ENCODE data around the gene C1QTNF2. TPM values are rescaled to one million over a fixed set of nuclear protein-coding genes. Genes with fewer than 3 reads are reported as not detected.
"Not testable (repeated sequence)": the region's sequence is repeated elsewhere in the genome, so short reads cannot be mapped to it uniquely, and the experiment has no call there.

The C1QTNF2 gene
- total RNA-seq, 1 donor from 2014 or later, result 0.17 TPM

GRCh38 chr5:160348080-160348479 is 22.3 kb downstream of the C1QTNF2 start:
- no peak for DNase-seq (ENCODE audit: low read depth)
- no peak for TF ChIP-seq CTCF (conservative IDR thresholded peaks at IDR 0.05; ENCODE audit: low read depth, low read length)
- no peak overlapping the region for H3K4me3 ChIP-seq (ENCODE audit: low read depth, low read length)

GRCh38 chr5:160347448-160347847 is 23.0 kb downstream of the C1QTNF2 start:
- TF ChIP-seq CTCF (conservative IDR thresholded peaks at IDR 0.05; ENCODE audit: low read depth, low read length), result no peak
- no peak overlapping the region for H3K4me3 ChIP-seq (ENCODE audit: low read depth, low read length)
- no peak for DNase-seq (ENCODE audit: low read depth)

- no peak for DNase-seq (ENCODE audit: low read depth)
- no peak overlapping the region for H3K4me3 ChIP-seq (ENCODE audit: low read depth, low read length)
- TF ChIP-seq CTCF (conservative IDR thresholded peaks at IDR 0.05; ENCODE audit: low read depth, low read length), result no peak
Observed at GRCh38 chr5:160342413-160342941, 27.9 kb downstream of the C1QTNF2 start.

GRCh38 chr5:160341309-160341870 is 29.0 kb downstream of the C1QTNF2 start:
- no peak for TF ChIP-seq CTCF (conservative IDR thresholded peaks at IDR 0.05; ENCODE audit: low read depth, low read length)
- no peak overlapping the region for H3K4me3 ChIP-seq (ENCODE audit: low read depth, low read length)
- no peak for DNase-seq (ENCODE audit: low read depth)

GRCh38 chr5:160340513-160340912 is 29.9 kb downstream of the C1QTNF2 start:
- H3K4me3 ChIP-seq (ENCODE audit: low read depth, low read length); DNase-seq (ENCODE audit: low read depth): not testable (repeated sequence)

- H3K4me3 ChIP-seq (ENCODE audit: low read depth, low read length), result no peak overlapping the region
- no peak for TF ChIP-seq CTCF (conservative IDR thresholded peaks at IDR 0.05; ENCODE audit: low read depth, low read length)
- DNase-seq (ENCODE audit: low read depth), result no peak
Observed at GRCh38 chr5:160339406-160340130, 30.9 kb downstream of the C1QTNF2 start.

GRCh38 chr5:160334716-160335115 is 35.7 kb downstream of the C1QTNF2 start:
- not testable (repeated sequence) for DNase-seq (ENCODE audit: low read depth); H3K4me3 ChIP-seq (ENCODE audit: low read depth, low read length)

GRCh38 chr5:160333721-160334120 is 36.7 kb downstream of the C1QTNF2 start:
- no peak for DNase-seq (ENCODE audit: low read depth)
- H3K4me3 ChIP-seq (ENCODE audit: low read depth, low read length), result no peak overlapping the region
- no peak for TF ChIP-seq CTCF (conservative IDR thresholded peaks at IDR 0.05; ENCODE audit: low read depth, low read length)

All from epithelial cell of proximal tubule (primary cell).